GM19043 (cell line): ENCODE data around the gene SLC25A28.
A peak's percentile ranks its signal among the peaks of the same experiment; 100 is the strongest.
"Not testable (repeated sequence)": the region's sequence is repeated elsewhere in the genome, so short reads cannot be mapped to it uniquely, and the experiment has no call there.

ENCODE experiments used
- ATAC-seq: cut with Tn5 transposase; IDR thresholded peaks from one replicate; pipeline ENCODE4 v1.9.1; 2021; ENCODE audit warnings: low read depth; ENCODE audit not compliant: unreplicated experiment

Gene SLC25A28

DNA sequence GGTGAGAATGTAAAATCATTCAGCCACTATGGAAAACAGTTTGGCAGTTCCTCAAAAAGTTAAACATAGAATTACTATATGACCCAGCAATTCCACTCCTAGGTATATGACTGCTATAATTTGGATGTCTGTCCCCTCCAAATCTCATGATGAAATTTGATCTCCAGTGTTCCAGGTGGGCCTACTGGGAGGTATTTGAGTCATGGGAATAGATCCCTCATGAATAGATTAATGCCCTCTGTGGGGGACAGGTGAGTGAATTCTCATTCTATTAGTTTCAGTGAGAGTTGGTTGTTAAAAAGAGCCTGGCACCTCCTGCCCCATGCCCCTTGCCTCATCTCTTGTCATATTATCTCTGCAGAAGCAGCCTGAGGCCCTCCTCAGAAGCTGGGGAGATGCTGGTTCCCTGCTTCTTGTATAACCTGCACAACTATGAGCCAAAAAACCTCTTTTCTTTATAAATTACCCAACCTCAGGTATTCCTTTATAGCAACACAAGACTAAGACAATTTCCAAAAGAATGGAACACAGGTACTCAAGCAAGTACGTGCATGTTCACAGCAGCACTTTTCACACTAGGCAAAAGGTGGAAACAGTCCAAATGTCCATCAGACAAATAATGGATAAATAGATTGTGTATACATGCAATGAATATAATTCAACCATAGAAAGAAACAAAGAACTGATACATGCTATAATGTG is 8.8 kb upstream of the SLC25A28 start:
- no peak for ATAC-seq

- ATAC-seq: not testable (repeated sequence)
These were observed 4.9 kb upstream of the SLC25A28 start for GRCh38 chr10:99625124-99625523.

DNA sequence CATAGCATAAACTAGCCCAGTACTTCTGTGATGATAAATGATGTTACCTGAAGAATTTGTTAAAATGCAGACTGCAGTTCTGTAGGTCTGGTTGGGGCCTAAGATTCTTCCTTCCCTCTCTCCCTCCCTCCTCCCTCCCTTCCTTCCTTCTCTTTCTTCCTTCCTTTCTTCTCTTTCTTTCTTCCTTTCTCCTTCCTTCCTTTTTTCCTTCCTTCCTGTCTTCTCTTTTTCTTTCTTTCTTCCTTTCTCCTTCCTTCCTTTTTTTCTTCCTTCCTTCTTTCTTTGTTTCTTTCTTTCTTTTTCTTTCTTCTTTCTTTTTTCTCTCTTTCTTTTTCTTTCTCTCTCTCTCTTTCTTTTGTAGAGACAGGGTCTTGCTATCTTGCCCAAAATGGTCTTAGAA is 3.7 kb upstream of the SLC25A28 start:
- no peak for ATAC-seq

GRCh38 chr10:99621454-99622251 is 1.4 kb upstream of the SLC25A28 start:
- ATAC-seq: no peak

- peak; percentile 81 for ATAC-seq
These were observed 643 bp upstream of the SLC25A28 start for GRCh38 chr10:99620711-99621453.

DNA sequence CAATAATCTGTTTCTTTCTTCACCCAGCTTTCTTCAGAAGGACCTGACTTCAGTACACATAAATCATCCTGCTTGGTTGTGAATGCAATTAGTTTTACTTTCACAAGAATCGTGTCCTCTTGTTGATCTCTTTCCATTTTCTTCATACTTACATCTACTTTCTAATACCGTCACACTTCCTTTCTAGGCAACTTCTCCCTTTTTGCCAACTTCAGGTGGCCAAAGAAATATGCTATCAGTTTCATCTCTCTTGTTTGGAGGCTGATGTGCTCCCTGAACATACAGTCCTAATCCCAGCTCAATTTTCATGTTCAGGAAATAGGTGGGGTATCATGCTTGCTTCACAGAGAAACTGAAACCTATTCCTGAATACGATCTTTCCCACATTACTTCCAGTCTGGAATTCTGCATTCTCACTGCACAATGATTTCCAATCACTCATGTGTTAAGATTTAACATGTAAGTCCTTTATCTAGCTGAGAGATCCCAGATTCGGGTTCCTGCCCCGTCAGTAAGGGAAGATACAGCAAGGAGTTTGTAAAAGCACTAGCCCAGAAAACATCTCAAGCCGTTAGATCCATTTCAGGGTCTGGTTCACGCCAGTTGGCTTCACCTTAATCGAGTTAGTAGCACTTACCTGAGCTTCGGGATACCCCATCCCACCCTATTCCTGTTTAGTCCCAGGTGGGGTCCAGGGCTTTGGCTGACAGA is 994 bp downstream of the SLC25A28 start:
- no peak for ATAC-seq

DNA sequence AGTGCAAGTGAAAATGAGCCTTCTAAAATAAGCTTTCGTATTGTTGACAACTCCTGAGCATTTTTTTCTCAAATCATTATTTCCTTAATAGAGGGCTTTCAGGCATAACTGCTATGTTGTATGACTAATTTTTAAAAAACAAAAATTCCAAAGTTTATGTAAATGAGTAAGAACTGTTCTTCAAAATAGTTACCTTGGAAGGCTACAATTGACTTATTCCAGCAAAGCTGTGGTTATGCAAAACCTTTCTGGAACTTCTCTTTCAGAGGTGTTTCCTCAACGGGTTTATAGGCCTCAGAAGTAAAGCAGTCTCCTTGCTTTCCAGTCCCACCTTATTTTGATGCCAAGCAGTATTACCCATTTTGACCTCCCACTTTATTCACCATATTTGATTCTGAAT is 2.5 kb downstream of the SLC25A28 start:
- no peak for ATAC-seq

DNA sequence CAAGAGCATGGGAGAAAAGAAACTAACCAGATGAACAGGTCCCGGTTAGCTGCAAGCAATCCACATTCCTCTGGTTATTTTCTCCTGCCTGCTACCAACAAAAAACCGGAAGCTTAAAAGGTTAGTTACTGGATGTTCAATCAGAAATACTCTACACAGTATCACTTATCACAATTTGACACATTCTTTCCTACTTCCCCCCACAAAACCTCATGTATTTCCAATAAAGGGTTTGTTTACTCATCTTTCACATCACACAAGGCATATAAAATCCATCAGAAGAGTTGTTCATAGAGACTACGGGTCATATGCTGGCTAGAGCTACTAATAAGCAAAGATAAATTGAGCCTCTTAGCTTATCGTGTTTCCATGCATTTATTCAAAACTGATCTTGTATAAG is 4.8 kb downstream of the SLC25A28 start:
- no peak for ATAC-seq

- no peak for ATAC-seq
These were observed 7.9 kb downstream of the SLC25A28 start for GRCh38 chr10:99612167-99612831.

GRCh38 chr10:99611326-99611725 is 8.9 kb downstream of the SLC25A28 start:
- ATAC-seq: no peak

- ATAC-seq: no peak
These were observed 10.0 kb downstream of the SLC25A28 start for GRCh38 chr10:99610221-99610620.

GRCh38 chr10:99609186-99609585 is 11.1 kb downstream of the SLC25A28 start:
- ATAC-seq: no peak

DNA sequence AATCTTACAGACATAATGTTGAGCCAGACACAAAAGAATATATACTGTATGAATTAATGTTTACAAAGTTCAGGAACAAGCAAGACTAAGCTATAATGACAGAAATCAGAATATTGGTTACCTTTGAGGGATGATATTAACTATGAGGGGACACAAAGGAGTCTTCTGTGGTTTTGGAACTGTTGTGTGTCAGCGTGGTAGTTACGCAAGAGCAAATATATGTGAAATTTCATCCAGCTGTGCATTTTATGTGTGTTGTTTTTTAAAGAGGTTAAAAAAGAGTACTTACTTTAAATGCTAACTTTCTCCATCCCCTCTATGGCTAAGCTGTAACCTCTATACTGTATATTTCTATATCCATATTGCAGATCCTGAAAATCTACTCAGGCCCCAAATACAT is 14.9 kb downstream of the SLC25A28 start:
- ATAC-seq: no peak

- no peak for ATAC-seq
These were observed 15.4 kb downstream of the SLC25A28 start for GRCh38 chr10:99604862-99605261.

DNA sequence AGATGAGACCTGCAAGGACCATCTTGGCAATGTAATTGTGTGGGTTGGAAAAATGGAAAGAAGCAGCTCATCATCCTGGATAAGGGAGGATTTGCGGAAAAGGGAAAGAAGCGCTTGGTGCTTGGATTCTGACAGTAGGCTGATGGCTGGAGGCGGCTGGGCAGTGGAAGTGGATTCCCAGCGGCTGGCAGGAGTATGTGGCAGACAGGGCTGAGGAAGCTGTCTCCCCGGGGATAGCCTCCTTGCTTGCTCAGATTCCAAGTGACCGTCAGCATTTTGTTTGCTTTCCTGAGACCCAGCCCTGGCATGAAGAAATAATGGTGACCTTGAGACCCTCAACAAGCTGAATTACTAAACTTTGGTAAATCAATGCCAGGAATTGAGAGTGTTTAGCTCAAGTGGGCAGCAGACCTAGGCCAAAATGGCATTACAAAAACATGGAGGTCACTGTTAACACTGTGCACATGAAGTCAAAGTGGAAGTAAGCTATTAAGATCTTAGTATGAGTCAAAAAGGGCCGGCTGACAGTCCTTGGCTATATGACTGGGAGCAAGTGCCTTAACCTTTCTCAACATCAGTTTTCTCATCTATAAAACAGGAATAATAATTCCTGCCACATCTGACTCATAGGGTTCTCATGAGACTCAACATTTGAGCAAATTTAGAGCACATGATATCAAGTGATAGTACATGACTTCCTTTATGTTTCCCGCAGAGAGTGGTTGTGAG is 21.3 kb downstream of the SLC25A28 start:
- ATAC-seq: no peak

DNA sequence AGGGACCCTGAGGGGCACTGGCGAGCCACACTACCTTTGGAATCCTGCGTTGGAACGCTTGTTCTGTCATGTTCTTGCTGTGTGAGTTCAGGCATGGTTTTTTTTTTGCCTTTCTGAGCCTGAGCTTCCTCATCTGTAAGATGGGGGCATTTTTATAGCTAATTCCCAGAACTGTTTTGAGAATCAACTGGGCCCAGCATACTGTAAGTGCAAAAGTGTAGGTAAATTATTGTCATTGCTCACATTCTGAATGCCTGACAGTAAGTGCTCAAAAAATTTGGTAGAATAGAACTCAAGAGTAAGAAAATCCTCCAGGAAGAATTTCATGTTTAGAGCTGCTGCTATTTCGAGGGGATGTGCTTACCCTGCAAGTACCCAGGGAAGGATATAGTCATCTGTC is 22.2 kb downstream of the SLC25A28 start:
- ATAC-seq: no peak

GRCh38 chr10:99596708-99597107 is 23.5 kb downstream of the SLC25A28 start:
- ATAC-seq: not testable (repeated sequence)

GRCh38 chr10:99595770-99596465 is 24.3 kb downstream of the SLC25A28 start:
- no peak for ATAC-seq

DNA sequence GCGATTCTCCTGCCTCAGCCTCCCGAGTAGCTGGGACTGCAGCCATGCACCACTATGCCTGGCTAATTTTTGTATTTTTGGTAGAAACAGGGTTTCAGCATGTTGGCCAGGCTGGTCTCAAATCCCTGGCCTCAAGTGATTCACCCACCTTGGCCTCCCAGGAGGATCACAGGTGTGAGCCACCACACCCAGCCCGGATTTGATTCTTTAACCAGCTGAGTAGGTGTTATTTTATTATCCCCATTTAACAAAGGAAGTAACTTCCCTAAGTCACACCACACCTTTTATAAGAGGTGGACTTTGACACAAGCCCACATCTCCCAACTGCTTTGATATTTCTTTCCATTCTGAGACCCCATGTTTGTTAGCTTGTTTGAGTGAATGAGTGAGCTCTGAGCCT is 25.0 kb downstream of the SLC25A28 start:
- ATAC-seq: no peak
